OCI-LY1 (cell line): ENCODE results near the gene JCAD.

Experiments used
- H2AFZ ChIP-seq: fragments of 200-600 bp; sonication (generic), shearing (Covaris generic); 2 replicates; pipeline ENCODE4 v1.6.0; 2014; ENCODE audit warnings: antibody characterized with exemption, mild to moderate bottlenecking, low read length
- H3F3A ChIP-seq: fragments of 200-600 bp; sonication (generic), shearing (Covaris generic); 2 replicates; pipeline ENCODE4 v1.6.0; 2014; ENCODE audit warnings: mild to moderate bottlenecking, antibody characterized with exemption, low read length, moderate library complexity; ENCODE audit not compliant: insufficient read depth
- H3K27ac ChIP-seq: fragments of 200-600 bp; sonication (generic); 2 replicates; pipeline ENCODE4 v1.5.1; 2014; ENCODE audit warnings: low read length, mixed run types, mild to moderate bottlenecking, low read depth; ENCODE audit not compliant: poor library complexity, severe bottlenecking
- H3K27me3 ChIP-seq: fragments of 200-600 bp; sonication (generic); 2 replicates; pipeline ENCODE4 v1.6.0; 2014; ENCODE audit warnings: antibody characterized with exemption, mild to moderate bottlenecking, low read length, moderate library complexity; ENCODE audit not compliant: insufficient read depth
- H3K36me3 ChIP-seq: fragments of 200-600 bp; sonication (generic); 2 replicates; pipeline ENCODE4 v1.6.1; 2014; ENCODE audit warnings: mild to moderate bottlenecking, antibody characterized with exemption, low read length, moderate library complexity, mixed read lengths; ENCODE audit not compliant: insufficient read depth
- H3K4me1 ChIP-seq: fragments of 200-600 bp; sonication (generic); 2 replicates; pipeline ENCODE4 v1.5.1; 2014; ENCODE audit warnings: mild to moderate bottlenecking, low read length, moderate library complexity; ENCODE audit not compliant: insufficient read depth, severe bottlenecking
- H3K4me2 ChIP-seq: fragments of 200-600 bp; sonication (generic), shearing (Covaris generic); 2 replicates; pipeline ENCODE4 v1.6.1; 2014; ENCODE audit warnings: low read length
- H3K4me3 ChIP-seq: fragments of 200-600 bp; sonication (generic); 2 replicates; pipeline ENCODE4 v1.5.1; 2014; ENCODE audit warnings: low read length, low read depth, mild to moderate bottlenecking, mixed read lengths; ENCODE audit not compliant: poor library complexity, severe bottlenecking
- H3K79me2 ChIP-seq: fragments of 200-600 bp; shearing (Covaris generic); 2 replicates; pipeline ENCODE4 v1.6.1; 2016; ENCODE audit warnings: mixed run types, low read length, mixed read lengths; ENCODE audit not compliant: insufficient read depth
- H3K9ac ChIP-seq: fragments of 200-600 bp; sonication (generic), shearing (Covaris generic); 2 replicates; pipeline ENCODE4 v1.6.1; 2014; ENCODE audit warnings: mild to moderate bottlenecking, low read length, mixed read lengths
- H3K9me2 ChIP-seq: fragments of 200-600 bp; sonication (generic), shearing (Covaris generic); 2 replicates; pipeline ENCODE4 v1.6.1; 2014; ENCODE audit warnings: low read depth, mild to moderate bottlenecking, low read length, mixed read lengths
- H3K9me3 ChIP-seq: fragments of 200-600 bp; shearing (Covaris generic); 2 replicates; pipeline ENCODE4 v1.6.1; 2014; ENCODE audit warnings: low read length, mixed read lengths
- H4K20me1 ChIP-seq: fragments of 200-600 bp; sonication (generic), shearing (Covaris generic); 2 replicates; pipeline ENCODE4 v1.6.0; 2016; ENCODE audit warnings: mild to moderate bottlenecking, low read length; ENCODE audit not compliant: insufficient read depth
- EZH2 ChIP-seq: fragments of 200-600 bp; sonication (generic), shearing (Covaris generic); IDR thresholded peaks from 2 replicates; pipeline ENCODE4 v1.8.0; 2017; ENCODE audit warnings: borderline replicate concordance, mixed run types, mild to moderate bottlenecking, antibody characterized with exemption, low read length, moderate library complexity, mixed read lengths
- TF ChIP-seq, protein P1 (sequence below): fragments of 200-600 bp; sonication (generic), shearing (Covaris generic); IDR thresholded peaks from 2 replicates; pipeline ENCODE4 v1.5.1; 2017; ENCODE audit warnings: mild to moderate bottlenecking, antibody characterized with exemption, low read length, moderate library complexity, mixed read lengths

JCAD gene, protein sequence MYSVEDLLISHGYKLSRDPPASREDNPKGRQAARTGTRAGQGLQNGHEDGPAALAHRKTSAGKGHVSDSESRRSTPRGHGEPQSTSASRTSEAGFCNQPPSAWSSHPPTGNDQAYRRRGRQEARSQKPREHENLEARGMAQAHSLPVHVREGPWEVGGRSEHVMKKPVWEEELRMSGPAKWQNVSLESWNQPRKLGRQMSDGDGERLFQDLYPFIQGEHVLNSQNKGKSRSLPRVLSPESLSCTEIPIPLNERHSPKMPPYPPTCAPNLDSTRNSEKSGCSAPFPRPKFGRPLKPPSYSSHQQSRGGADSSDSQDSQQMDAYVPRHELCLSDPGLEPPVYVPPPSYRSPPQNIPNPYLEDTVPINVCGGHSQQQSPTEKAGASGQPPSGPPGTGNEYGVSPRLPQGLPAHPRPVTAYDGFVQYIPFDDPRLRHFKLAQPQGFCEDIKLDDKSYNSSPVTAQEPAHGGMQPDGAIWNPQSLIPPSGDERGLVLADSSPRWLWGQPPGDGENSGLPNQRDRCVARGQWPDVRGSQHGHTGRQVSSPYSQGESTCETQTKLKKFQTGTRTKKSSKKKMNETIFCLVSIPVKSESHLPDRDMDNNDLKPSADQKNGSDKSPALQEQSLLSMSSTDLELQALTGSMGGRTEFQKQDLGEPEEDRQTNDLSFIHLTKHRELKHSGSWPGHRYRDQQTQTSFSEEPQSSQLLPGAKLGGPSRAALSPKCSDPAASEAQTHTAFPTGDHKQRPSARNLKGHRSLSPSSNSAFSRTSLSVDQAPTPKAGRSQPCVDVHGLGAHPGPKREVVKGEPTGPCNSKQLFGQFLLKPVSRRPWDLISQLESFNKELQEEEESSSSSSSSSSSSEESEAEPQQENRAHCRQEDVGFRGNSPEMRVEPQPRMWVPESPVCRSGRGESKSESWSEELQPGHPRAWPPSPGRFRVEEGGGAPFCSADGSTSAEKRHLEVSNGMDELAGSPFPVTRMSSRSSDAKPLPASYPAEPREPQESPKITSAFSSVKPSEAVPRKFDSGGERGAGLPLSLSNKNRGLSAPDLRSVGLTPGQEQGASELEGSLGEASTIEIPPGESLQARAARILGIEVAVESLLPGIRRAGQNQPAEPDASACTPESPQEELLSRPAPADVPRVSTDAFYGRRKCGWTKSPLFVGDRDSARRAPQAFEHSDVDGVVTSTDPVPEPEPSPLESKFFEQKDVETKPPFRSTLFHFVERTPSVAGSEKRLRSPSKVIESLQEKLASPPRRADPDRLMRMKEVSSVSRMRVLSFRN (N-terminal part only)

DNA sequence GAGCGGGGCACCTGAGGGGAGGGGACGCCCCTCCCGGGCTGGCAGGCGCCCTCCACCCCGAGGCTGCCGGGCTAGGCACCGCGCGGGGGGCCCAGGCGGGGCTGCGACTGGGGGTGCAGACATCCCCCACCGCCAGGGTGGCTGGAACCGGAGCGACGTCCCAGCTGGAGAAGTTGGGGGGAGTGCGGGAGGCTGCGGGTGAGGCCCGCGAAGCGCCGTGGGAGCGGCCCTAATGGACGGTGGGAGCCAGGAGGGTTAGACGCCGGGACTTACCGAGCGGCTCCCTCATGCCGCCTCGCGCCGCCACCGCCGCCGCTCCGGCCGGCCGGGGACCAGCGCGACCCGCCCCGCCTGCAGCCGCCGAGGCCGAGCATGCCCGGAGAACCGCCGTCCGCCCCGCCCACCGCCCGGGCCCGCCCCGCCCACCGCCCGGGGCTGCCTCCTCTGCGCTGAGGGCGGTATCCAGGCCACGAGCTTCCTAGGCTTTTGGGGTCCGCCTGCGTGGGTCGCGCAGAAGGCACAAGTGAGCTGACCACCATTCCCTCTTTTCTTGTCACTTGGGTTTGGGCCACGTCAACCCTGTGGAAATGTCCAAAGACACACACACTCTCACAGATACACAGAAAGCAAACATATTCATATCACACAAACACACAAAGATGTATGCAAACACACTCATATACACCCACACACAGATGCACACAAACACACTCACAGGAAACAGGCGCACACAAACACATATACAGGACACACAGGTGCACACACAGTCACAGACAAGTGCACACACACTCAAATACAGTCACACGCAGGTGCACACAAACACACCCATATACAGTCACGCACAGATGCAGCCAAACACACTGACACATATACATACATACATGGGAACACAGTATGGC, at the start of gene JCAD:
Gene JCAD (minus strand): TSS at position 378 of the 899 bp plus-strand sequence. CDS start 11,774 bp downstream, outside the sequence.
- H3K9ac ChIP-seq = no peak within 1 kb of the TSS
- H3K4me1 ChIP-seq = no peaks in the 10 kb centered on the region
- TF ChIP-seq, protein P1, sequence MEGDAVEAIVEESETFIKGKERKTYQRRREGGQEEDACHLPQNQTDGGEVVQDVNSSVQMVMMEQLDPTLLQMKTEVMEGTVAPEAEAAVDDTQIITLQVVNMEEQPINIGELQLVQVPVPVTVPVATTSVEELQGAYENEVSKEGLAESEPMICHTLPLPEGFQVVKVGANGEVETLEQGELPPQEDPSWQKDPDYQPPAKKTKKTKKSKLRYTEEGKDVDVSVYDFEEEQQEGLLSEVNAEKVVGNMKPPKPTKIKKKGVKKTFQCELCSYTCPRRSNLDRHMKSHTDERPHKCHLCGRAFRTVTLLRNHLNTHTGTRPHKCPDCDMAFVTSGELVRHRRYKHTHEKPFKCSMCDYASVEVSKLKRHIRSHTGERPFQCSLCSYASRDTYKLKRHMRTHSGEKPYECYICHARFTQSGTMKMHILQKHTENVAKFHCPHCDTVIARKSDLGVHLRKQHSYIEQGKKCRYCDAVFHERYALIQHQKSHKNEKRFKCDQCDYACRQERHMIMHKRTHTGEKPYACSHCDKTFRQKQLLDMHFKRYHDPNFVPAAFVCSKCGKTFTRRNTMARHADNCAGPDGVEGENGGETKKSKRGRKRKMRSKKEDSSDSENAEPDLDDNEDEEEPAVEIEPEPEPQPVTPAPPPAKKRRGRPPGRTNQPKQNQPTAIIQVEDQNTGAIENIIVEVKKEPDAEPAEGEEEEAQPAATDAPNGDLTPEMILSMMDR = no peak
- no peak for TF ChIP-seq EZH2
- no peaks in the 10 kb centered on the region for H3K9me2 ChIP-seq
- H3K27ac ChIP-seq = no peak within 1 kb of the TSS
- H3K79me2 ChIP-seq = no peaks in the 10 kb centered on the region
- no peak within 1 kb of the TSS for H2AFZ ChIP-seq
- H3K9me3 ChIP-seq = no peaks in the 10 kb centered on the region
- H3K36me3 ChIP-seq = no peaks in the 10 kb centered on the region
- H4K20me1 ChIP-seq = no peaks in the 10 kb centered on the region
- 0 out of 2 replicates have a peak, but pooled peaks cover 7% of the 10 kb centered on the region for H3K27me3 ChIP-seq
- H3K4me3 ChIP-seq = no peak within 1 kb of the TSS
- H3F3A ChIP-seq = no peaks in the 10 kb centered on the region
- H3K4me2 ChIP-seq = no peak within 1 kb of the TSS

DNA sequence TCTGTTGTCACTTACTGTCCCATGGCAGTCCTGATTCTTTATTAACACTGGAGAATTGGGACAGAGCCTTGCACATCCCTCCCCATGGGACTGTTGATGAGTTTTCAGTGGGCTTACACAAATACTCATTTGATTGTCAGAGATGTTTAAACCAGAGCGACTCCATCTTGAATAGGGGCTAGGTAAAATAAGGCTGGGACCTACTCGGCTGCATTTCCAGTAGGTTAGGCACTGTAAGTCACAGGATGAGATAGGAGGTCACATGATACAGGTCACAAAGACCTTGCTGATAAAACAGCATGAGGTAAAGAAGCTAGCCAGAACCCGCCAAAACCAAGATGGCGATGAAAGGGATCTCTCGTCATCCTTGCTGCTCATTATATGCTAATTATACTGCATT, 47.6 kb upstream of the JCAD start:
- H3K4me3 ChIP-seq = no peak overlapping the region
- H3K9me3 ChIP-seq = 0 out of 2 replicates have a peak, but pooled peaks cover 3% of the 10 kb centered on the region
- H3K9me2 ChIP-seq = no peaks in the 10 kb centered on the region
- no peak overlapping the region for H3K27ac ChIP-seq
- no peak overlapping the region for H3K9ac ChIP-seq
- H3K4me2 ChIP-seq = no peak overlapping the region
- no peaks in the 10 kb centered on the region for H3K27me3 ChIP-seq
- no peaks in the 10 kb centered on the region for H3K79me2 ChIP-seq
- TF ChIP-seq, protein P1 = no peak
- TF ChIP-seq EZH2 = no peak
- H4K20me1 ChIP-seq = no peaks in the 10 kb centered on the region
- H3K36me3 ChIP-seq = no peaks in the 10 kb centered on the region
- H3F3A ChIP-seq = no peaks in the 10 kb centered on the region
- H3K4me1 ChIP-seq = no peaks in the 10 kb centered on the region
- H2AFZ ChIP-seq = no peak overlapping the region
